GM23338 (cell line): ENCODE results near the gene ENOPH1. TPM values are rescaled to one million over a fixed set of nuclear protein-coding genes. Genes with fewer than 3 reads are reported as not detected.

ENCODE experiments used
- ATAC-seq: fragments of 200-7000 bp; cut with Tn5 transposase; 3 replicates; pipeline ENCODE4 v1.9.1; 2020
- DNase-seq: peaks from one replicate; pipeline ENCODE4 v3.0.0-alpha.2; 2015; ENCODE audit warnings: low spot score
- H2AFZ ChIP-seq: fragments of 200-600 bp; sonication (generic); 2 replicates; pipeline ENCODE4 v1.8.0; 2016; ENCODE audit warnings: antibody characterized with exemption, mild to moderate bottlenecking, moderate library complexity
- H3F3A ChIP-seq: fragments of 200-600 bp; sonication (generic); replicated peaks from 2 replicates; pipeline ENCODE4 v1.8.0; 2017; ENCODE audit warnings: antibody characterized with exemption, mixed run types, low read depth
- H3K27ac ChIP-seq: fragments of 200-600 bp; sonication (generic); 2 replicates; pipeline ENCODE4 v1.6.1; 2016; ENCODE audit warnings: low read depth
- H3K27me3 ChIP-seq: fragments of 200-600 bp; sonication (generic); 2 replicates; pipeline ENCODE4 v1.8.0; 2016; ENCODE audit warnings: mild to moderate bottlenecking, mixed run types, moderate library complexity; ENCODE audit not compliant: insufficient read depth
- H3K36me3 ChIP-seq: fragments of 200-600 bp; sonication (generic); 2 replicates; pipeline ENCODE4 v1.8.0; 2016; ENCODE audit warnings: mild to moderate bottlenecking; ENCODE audit not compliant: insufficient read depth
- H3K4me1 ChIP-seq: fragments of 200-600 bp; sonication (generic); 2 replicates; pipeline ENCODE4 v1.8.0; 2016; ENCODE audit warnings: mild to moderate bottlenecking, moderate library complexity; ENCODE audit not compliant: insufficient read depth
- H3K4me2 ChIP-seq: fragments of 200-600 bp; sonication (generic); 2 replicates; pipeline ENCODE4 v1.7.1; 2017; ENCODE audit warnings: mixed run types
- H3K4me3 ChIP-seq: fragments of 200-600 bp; sonication (generic); 2 replicates; pipeline ENCODE4 v1.6.1; 2016; ENCODE audit warnings: mixed run types
- H3K79me2 ChIP-seq: fragments of 200-600 bp; sonication (generic); replicated peaks from 2 replicates; pipeline ENCODE4 v1.8.0; 2017; ENCODE audit warnings: mild to moderate bottlenecking; ENCODE audit not compliant: insufficient read depth
- H3K9me2 ChIP-seq: fragments of 200-600 bp; sonication (generic); 2 replicates; pipeline ENCODE4 v1.8.0; 2017; ENCODE audit not compliant: insufficient read depth
- H4K20me1 ChIP-seq: fragments of 200-600 bp; sonication (generic); replicated peaks from 2 replicates; pipeline ENCODE4 v1.8.0; 2017; ENCODE audit warnings: mild to moderate bottlenecking; ENCODE audit not compliant: insufficient read depth
- H3K27ac Mint-ChIP-seq: 2 replicates; pipeline ENCODE4 v1.8.0; 2020; ENCODE audit warnings: inconsistent platforms, mild to moderate bottlenecking, moderate library complexity, mixed read lengths
- H3K27me3 Mint-ChIP-seq: 3 replicates; pipeline ENCODE4 v1.8.0; 2022; ENCODE audit warnings: low read depth, mild to moderate bottlenecking, moderate library complexity, mixed read lengths, inconsistent platforms; ENCODE audit not compliant: insufficient read depth, poor library complexity
- H3K36me3 Mint-ChIP-seq: 3 replicates; pipeline ENCODE4 v1.8.0; 2021; ENCODE audit warnings: low read depth, mild to moderate bottlenecking, inconsistent platforms, moderate library complexity, mixed read lengths
- H3K4me1 Mint-ChIP-seq: 3 replicates; pipeline ENCODE4 v1.8.0; 2020; ENCODE audit warnings: mild to moderate bottlenecking, inconsistent platforms, mixed read lengths
- H3K4me3 Mint-ChIP-seq: 3 replicates; pipeline ENCODE4 v1.8.0; 2021; ENCODE audit warnings: moderate library complexity, mild to moderate bottlenecking, inconsistent platforms, mixed read lengths
- H3K9me3 Mint-ChIP-seq: 3 replicates; pipeline ENCODE4 v1.8.0; 2020; ENCODE audit warnings: moderate library complexity, mild to moderate bottlenecking, inconsistent platforms, mixed read lengths
- CREB1 ChIP-seq: fragments of 250-450 bp; sonication (Bioruptor Pico); IDR thresholded peaks from 2 replicates; pipeline ENCODE4 v1.5.0; 2020; ENCODE audit warnings: low read depth, mild to moderate bottlenecking, moderate library complexity
- EZH2 ChIP-seq: fragments of 200-600 bp; sonication (generic); IDR thresholded peaks from one replicate; pipeline ENCODE4 v1.8.0; 2017; ENCODE audit warnings: antibody characterized with exemption, mild to moderate bottlenecking, low read depth; ENCODE audit not compliant: unreplicated experiment
- EZH2phosphoT487 ChIP-seq: fragments of 200-600 bp; sonication (generic); IDR thresholded peaks from one replicate; pipeline ENCODE4 v1.8.1; 2018; ENCODE audit warnings: antibody characterized with exemption; ENCODE audit not compliant: unreplicated experiment
- JUNB ChIP-seq: IDR thresholded peaks from one replicate; pipeline ENCODE4 v1.6.1; 2016; ENCODE audit warnings: antibody characterized with exemption; ENCODE audit not compliant: unreplicated experiment
- NANOG ChIP-seq: IDR thresholded peaks from 2 replicates; pipeline ENCODE4 v1.6.1; 2016; ENCODE audit warnings: antibody characterized with exemption, borderline replicate concordance
- POLR2AphosphoS5 ChIP-seq: IDR thresholded peaks from 2 replicates; pipeline ENCODE4 v1.6.1; 2016; ENCODE audit warnings: antibody characterized with exemption, low read depth
- REST ChIP-seq: IDR thresholded peaks from one replicate; pipeline ENCODE4 v1.6.1; 2018; ENCODE audit warnings: antibody characterized with exemption; ENCODE audit not compliant: unreplicated experiment
- STAT1 ChIP-seq: IDR thresholded peaks from one replicate; pipeline ENCODE4 v1.6.1; 2016; ENCODE audit warnings: antibody characterized with exemption; ENCODE audit not compliant: unreplicated experiment
- ZNF114 ChIP-seq: fragments of 250-450 bp; sonication (Bioruptor Pico); IDR thresholded peaks from 2 replicates; pipeline ENCODE4 v1.5.0; 2020; ENCODE audit warnings: mild to moderate bottlenecking, moderate library complexity
- ZNF331 ChIP-seq: fragments of 250-450 bp; sonication (Bioruptor Pico); IDR thresholded peaks from 2 replicates; pipeline ENCODE4 v1.5.0; 2020; ENCODE audit warnings: low read depth, mild to moderate bottlenecking, moderate library complexity
- ZNF462 ChIP-seq: fragments of 250-450 bp; sonication (Bioruptor Pico); IDR thresholded peaks from 2 replicates; pipeline ENCODE4 v1.5.0; 2020; ENCODE audit warnings: mild to moderate bottlenecking, moderate library complexity
- polyA plus RNA-seq: library from polyadenylated mRNA; unstranded; fragments of >200 nt; fragmentation: Nextera tagmentation; extraction: Ambion mirVana; gene quantifications from 2 replicates; pipeline ENCODE4 v1.2.1, GENCODE V29; 2016
- total RNA-seq: library from RNA; depleted of rRNA; stranded (reverse); fragments of >200 nt; shearing (Covaris generic); gene quantifications from 2 replicates; pipeline ENCODE4 v1.2.3, GENCODE V29; 2014
- TF ChIP-seq, protein P1 (sequence below), 2 experiments: fragments of 200-600 bp in 1 of 2; sonication (generic) in 1 of 2; conservative IDR thresholded peaks; 2 replicates each; pipeline versions ENCODE4 v1.5.1 to v1.6.1; 2016 to 2017; ENCODE audit warnings: antibody characterized with exemption in 2 of 2, low read depth in 2 of 2, mild to moderate bottlenecking in 2 of 2, moderate library complexity in 1 of 2
- TF ChIP-seq, protein P2 (sequence below): IDR thresholded peaks from 2 replicates; pipeline ENCODE4 v1.6.1; 2016; ENCODE audit warnings: antibody characterized with exemption

The ENOPH1 gene
- total and polyA plus RNA-seq, 2 experiments from 2014 or later = 105 to 146 TPM

DNA sequence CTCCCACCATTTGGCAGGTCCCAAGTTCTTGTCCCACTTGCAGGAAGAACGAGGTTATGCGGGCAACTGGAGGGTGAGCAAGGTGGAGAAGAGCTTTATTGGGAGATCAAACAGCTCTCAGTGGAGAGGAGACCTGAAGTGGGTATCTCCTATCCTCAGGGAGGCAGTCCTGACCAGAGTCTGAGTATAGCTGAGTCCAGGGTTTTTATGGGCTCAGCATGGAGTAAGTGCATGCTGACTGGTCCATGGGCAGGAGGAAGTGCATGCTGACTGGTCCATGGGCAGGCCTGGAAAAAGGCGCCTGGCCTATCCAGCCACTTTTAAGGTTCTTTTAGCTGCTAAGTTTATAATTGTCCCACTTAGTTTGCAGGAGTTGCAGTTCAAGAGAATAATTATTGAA, 49.2 kb upstream of the ENOPH1 start:
- no peak overlapping the region for H3K4me3 Mint-ChIP-seq
- no peak overlapping the region for H3K4me2 ChIP-seq
- H3K4me1 ChIP-seq = no peaks in the 10 kb centered on the region; the same call in 1 of the 2 replicates
- H3K36me3 Mint-ChIP-seq = peaks cover 35% of the 10 kb centered on the region
- no peak overlapping the region for H3K27ac Mint-ChIP-seq
- H3K27ac ChIP-seq = no peak overlapping the region
- H3K27me3 Mint-ChIP-seq = peaks cover 4% of the 10 kb centered on the region
- DNase-seq (no peak), ATAC-seq (no peak)
- no peaks in the 10 kb centered on the region; the same call in 1 of the 2 replicates for H3K36me3 ChIP-seq
- H4K20me1 ChIP-seq = no peaks in the 10 kb centered on the region
- peaks cover 7% of the 10 kb centered on the region for H3K79me2 ChIP-seq
- H3K4me3 ChIP-seq = no peak overlapping the region
- TF ChIP-seq NANOG = no peak
- no peak for TF ChIP-seq ZNF462 (CRISPR knock-in tag)
- no peak for TF ChIP-seq CREB1 (CRISPR knock-in tag)
- no peak for TF ChIP-seq EZH2phosphoT487
- TF ChIP-seq ZNF331 (CRISPR knock-in tag) = no peak
- TF ChIP-seq, protein P1, sequence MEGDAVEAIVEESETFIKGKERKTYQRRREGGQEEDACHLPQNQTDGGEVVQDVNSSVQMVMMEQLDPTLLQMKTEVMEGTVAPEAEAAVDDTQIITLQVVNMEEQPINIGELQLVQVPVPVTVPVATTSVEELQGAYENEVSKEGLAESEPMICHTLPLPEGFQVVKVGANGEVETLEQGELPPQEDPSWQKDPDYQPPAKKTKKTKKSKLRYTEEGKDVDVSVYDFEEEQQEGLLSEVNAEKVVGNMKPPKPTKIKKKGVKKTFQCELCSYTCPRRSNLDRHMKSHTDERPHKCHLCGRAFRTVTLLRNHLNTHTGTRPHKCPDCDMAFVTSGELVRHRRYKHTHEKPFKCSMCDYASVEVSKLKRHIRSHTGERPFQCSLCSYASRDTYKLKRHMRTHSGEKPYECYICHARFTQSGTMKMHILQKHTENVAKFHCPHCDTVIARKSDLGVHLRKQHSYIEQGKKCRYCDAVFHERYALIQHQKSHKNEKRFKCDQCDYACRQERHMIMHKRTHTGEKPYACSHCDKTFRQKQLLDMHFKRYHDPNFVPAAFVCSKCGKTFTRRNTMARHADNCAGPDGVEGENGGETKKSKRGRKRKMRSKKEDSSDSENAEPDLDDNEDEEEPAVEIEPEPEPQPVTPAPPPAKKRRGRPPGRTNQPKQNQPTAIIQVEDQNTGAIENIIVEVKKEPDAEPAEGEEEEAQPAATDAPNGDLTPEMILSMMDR (conservative IDR thresholded peaks at IDR 0.05; ENCODE audit: low read depth in 2 of 2) = no peak
- TF ChIP-seq, protein P2, sequence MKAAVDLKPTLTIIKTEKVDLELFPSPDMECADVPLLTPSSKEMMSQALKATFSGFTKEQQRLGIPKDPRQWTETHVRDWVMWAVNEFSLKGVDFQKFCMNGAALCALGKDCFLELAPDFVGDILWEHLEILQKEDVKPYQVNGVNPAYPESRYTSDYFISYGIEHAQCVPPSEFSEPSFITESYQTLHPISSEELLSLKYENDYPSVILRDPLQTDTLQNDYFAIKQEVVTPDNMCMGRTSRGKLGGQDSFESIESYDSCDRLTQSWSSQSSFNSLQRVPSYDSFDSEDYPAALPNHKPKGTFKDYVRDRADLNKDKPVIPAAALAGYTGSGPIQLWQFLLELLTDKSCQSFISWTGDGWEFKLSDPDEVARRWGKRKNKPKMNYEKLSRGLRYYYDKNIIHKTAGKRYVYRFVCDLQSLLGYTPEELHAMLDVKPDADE = no peak
- TF ChIP-seq EZH2 = no peak
- no peak for TF ChIP-seq ZNF114 (CRISPR knock-in tag)
- no peak for TF ChIP-seq JUNB
- no peak for TF ChIP-seq STAT1
- TF ChIP-seq POLR2AphosphoS5 = no peak
- TF ChIP-seq REST = no peak
- H3K9me3 Mint-ChIP-seq = peaks cover 38% of the 10 kb centered on the region
- H3K9me2 ChIP-seq = peaks cover 9% of the 10 kb centered on the region; the same call in 1 of the 2 replicates
- no peak overlapping the region for H2AFZ ChIP-seq
- H3F3A ChIP-seq = no peaks in the 10 kb centered on the region
- H3K4me1 Mint-ChIP-seq = peaks cover 3% of the 10 kb centered on the region; the same call in 2 of the 3 replicates
- no peaks in the 10 kb centered on the region for H3K27me3 ChIP-seq
